ENCODE results near the gene ATP10D. TPM values are rescaled to one million over a fixed set of nuclear protein-coding genes. Genes with fewer than 3 reads are reported as not detected.
"Not testable (repeated sequence)": the region's sequence is repeated elsewhere in the genome, so short reads cannot be mapped to it uniquely, and the experiment has no call there.

Gene ATP10D
- total RNA-seq, 2 experiments from 2014 or later: 2.5 to 2.8 TPM

- no peaks in the 10 kb centered on the region for H3K9me3 Mint-ChIP-seq (ENCODE audit: low read depth)
- ChIA-PET POLR2A (no interaction called here), CTCF (interaction anchor here (1.0 kb wide), 1 partner anchor 61 kb away, joined by 5 read pairs; no protein-coding TSS in a partner anchor)
- intact Hi-C loops (cut with DNase I, micrococcal nuclease): no loop called here
- H3K36me3 Mint-ChIP-seq (ENCODE audit: low read depth): peaks cover 5% of the 10 kb centered on the region
- no peaks in the 10 kb centered on the region for H3K27me3 Mint-ChIP-seq
- ATAC-seq (no peak), DNase-seq (no peak)
- no peak overlapping the region for H3K4me3 Mint-ChIP-seq
- H3K27ac Mint-ChIP-seq: no peak overlapping the region
- H3K4me1 Mint-ChIP-seq: peaks cover 22% of the 10 kb centered on the region
Measured at GRCh38 chr4:47536966-47537365, 51.9 kb downstream of the ATP10D start.

GRCh38 chr4:47538111-47538824 lies 53.2 kb downstream of the ATP10D start:
- Mint-ChIP-seq H3K4me3 (no peak overlapping the region), H3K4me1 (peaks cover 10% of the 10 kb centered on the region), H3K27ac (no peak overlapping the region), H3K36me3 (ENCODE audit: low read depth) (peaks cover 5% of the 10 kb centered on the region), H3K27me3 (no peaks in the 10 kb centered on the region), H3K9me3 (ENCODE audit: low read depth) (no peaks in the 10 kb centered on the region)
- ATAC-seq (no peak), DNase-seq (no peak)
- ChIA-PET POLR2A (no interaction called here), CTCF (interaction anchor here (1.0 kb wide), 1 partner anchor 62 kb away, joined by 5 read pairs; no protein-coding TSS in a partner anchor)
- intact Hi-C loops (cut with DNase I, micrococcal nuclease): no loop called here

DNA sequence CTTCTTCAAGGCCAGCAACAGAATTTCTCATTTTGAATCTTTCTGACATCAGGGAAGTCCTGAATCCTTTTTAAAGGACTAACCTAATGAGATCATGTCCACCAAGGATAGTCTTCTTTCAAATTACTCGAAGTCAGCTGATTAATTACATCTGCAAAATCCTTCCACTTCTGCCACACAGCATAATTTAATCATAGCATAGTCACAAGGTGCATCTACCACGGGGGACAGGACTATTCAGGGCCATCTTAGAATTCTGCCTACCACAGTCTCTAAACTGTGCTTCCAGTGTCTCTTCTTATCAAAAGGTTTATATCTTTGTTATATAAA lies 53.7 kb downstream of the ATP10D start:
- DNase-seq (no peak), ATAC-seq (no peak)
- no peaks in the 10 kb centered on the region for H3K9me3 Mint-ChIP-seq (ENCODE audit: low read depth)
- CTCF ChIA-PET: no interaction called here
- no peak overlapping the region for H3K27ac Mint-ChIP-seq
- H3K36me3 Mint-ChIP-seq (ENCODE audit: low read depth): peaks cover 5% of the 10 kb centered on the region
- H3K4me3 Mint-ChIP-seq: no peak overlapping the region
- POLR2A ChIA-PET: no interaction called here
- H3K4me1 Mint-ChIP-seq: peaks cover 7% of the 10 kb centered on the region
- no peaks in the 10 kb centered on the region for H3K27me3 Mint-ChIP-seq
- intact Hi-C loops (cut with DNase I, micrococcal nuclease): no loop called here

DNA sequence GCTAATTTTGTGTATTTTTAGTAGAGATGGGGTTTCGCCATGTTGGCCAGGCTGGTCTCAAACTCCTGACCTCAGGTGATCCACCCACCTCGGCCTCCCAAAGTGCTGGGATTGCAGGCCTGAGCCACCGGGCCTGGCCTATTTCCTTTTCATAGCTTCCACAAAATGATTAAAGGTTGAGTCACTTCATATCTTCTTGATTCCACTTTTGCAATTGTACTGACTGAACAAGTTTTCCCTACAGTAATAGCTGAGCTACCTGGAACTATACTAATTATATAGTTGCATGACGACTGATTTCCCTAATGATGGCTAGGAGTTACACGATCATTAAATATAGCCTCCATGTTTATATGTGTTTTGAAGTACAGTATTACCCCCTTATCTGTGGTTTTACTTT lies 57.6 kb downstream of the ATP10D start:
- intact Hi-C loops (cut with DNase I, micrococcal nuclease): loop anchor here in 1 of 2 experiments (5.0 kb wide), 1 partner anchor 1350 kb away; no protein-coding TSS in a partner anchor
- not testable (repeated sequence) for H3K4me3 Mint-ChIP-seq; DNase-seq; H3K9me3 Mint-ChIP-seq (ENCODE audit: low read depth); H3K27ac Mint-ChIP-seq; ATAC-seq; H3K4me1 Mint-ChIP-seq; H3K27me3 Mint-ChIP-seq; H3K36me3 Mint-ChIP-seq (ENCODE audit: low read depth)
- ChIA-PET CTCF (interaction anchor here (0.5 to 0.6 kb wide), 2 partner anchors 178 to 699 kb away, joined by 3 read pairs; no protein-coding TSS in a partner anchor), POLR2A (interaction anchor here (0.7 kb wide), 1 partner anchor 26 kb away, joined by 3 read pairs; no protein-coding TSS in a partner anchor)

GRCh38 chr4:47543331-47543730 lies 58.3 kb downstream of the ATP10D start:
- Mint-ChIP-seq H3K27me3 (no peaks in the 10 kb centered on the region), H3K9me3 (ENCODE audit: low read depth) (no peaks in the 10 kb centered on the region), H3K4me1 (no peaks in the 10 kb centered on the region), H3K27ac (no peak overlapping the region), H3K36me3 (ENCODE audit: low read depth) (peaks cover 4% of the 10 kb centered on the region), H3K4me3 (no peak overlapping the region)
- ChIA-PET POLR2A (interaction anchor here (0.7 kb wide), 1 partner anchor 26 kb away, joined by 3 read pairs; no protein-coding TSS in a partner anchor), CTCF (no interaction called here)
- intact Hi-C loops (cut with DNase I, micrococcal nuclease): loop anchor here in 1 of 2 experiments (5.0 kb wide), 1 partner anchor 1349 kb away; no protein-coding TSS in a partner anchor
- no peak for DNase-seq
- no peak for ATAC-seq

DNA sequence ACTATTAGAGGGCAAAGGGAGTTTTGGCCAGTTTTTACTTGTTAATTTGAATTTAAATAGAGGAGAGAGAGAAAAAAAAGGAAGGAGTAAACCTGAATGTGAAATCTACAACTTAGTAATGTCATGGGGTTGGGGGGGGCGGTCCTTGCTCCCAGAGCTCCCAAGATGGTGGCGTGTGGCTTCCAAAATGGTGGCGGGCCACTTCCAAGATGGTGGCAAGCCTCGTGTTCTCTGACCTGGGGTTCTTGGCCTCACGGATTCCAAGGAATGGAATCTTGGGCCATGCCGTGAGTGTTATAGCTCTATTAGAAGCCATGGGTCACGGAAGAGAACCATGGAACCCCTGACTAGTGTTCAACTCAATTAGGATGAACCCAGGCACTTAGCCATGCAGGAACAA lies 65.3 kb downstream of the ATP10D start:
- H3K27me3 Mint-ChIP-seq; H3K4me3 Mint-ChIP-seq; DNase-seq; CTCF ChIA-PET; H3K4me1 Mint-ChIP-seq; intact Hi-C loops (cut with DNase I, micrococcal nuclease); H3K36me3 Mint-ChIP-seq (ENCODE audit: low read depth); POLR2A ChIA-PET; H3K9me3 Mint-ChIP-seq (ENCODE audit: low read depth); H3K27ac Mint-ChIP-seq; ATAC-seq: not testable (repeated sequence)

DNA sequence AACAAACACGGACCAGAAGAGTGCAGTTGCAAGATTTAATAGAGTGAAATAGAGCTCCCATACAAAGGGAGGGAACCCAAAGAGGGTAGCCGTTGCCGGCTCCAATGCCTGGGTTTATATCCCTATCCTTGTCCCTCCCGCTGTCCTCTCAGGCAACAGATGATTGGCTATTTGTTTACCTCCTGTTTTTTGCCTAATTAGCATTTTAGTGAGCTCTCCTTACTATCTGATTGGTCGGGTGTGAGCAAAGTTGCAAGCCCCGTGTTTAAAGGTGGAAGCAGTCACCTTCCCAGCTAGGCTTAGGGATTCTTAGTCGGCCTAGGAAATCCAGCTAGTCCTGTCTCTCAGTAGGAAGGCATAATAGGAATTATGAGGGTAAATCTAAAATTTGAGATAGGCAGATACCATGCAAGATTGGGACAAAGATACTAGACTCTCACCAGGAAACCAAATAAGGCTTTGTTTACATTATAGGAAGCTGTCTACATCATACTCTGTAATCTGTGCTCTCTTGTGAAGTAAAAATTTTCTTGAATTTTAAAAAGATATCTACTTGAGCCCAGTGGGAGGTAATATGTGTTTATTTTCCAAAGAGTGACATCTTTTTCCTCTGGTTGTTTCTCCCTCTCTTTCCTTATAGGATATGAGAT lies 65.9 kb downstream of the ATP10D start:
- H3K27me3 Mint-ChIP-seq: no peaks in the 10 kb centered on the region
- ChIA-PET POLR2A (no interaction called here), CTCF (interaction anchor here (0.6 kb wide), 1 partner anchor 13 kb away, joined by 3 read pairs; no protein-coding TSS in a partner anchor)
- ATAC-seq: no peak
- peaks cover 2% of the 10 kb centered on the region for H3K9me3 Mint-ChIP-seq (ENCODE audit: low read depth)
- no peaks in the 10 kb centered on the region for H3K4me1 Mint-ChIP-seq
- no peak overlapping the region for H3K4me3 Mint-ChIP-seq
- DNase-seq: no peak
- H3K36me3 Mint-ChIP-seq (ENCODE audit: low read depth): peaks cover 4% of the 10 kb centered on the region
- no peak overlapping the region for H3K27ac Mint-ChIP-seq
- intact Hi-C loops (cut with DNase I, micrococcal nuclease): no loop called here

GRCh38 chr4:47551682-47552081 lies 66.6 kb downstream of the ATP10D start:
- no peak overlapping the region for H3K27ac Mint-ChIP-seq
- ChIA-PET CTCF (interaction anchor here (0.6 to 0.7 kb wide), 2 partner anchors 12 to 123 kb away, joined by 3 to 4 read pairs; no protein-coding TSS in a partner anchor), POLR2A (interaction anchor here (0.8 kb wide), 1 partner anchor 109 kb away, joined by 3 read pairs; no protein-coding TSS in a partner anchor)
- H3K4me3 Mint-ChIP-seq: no peak overlapping the region
- H3K36me3 Mint-ChIP-seq (ENCODE audit: low read depth): no peaks in the 10 kb centered on the region
- H3K4me1 Mint-ChIP-seq: no peaks in the 10 kb centered on the region
- ATAC-seq (no peak), DNase-seq (no peak)
- H3K27me3 Mint-ChIP-seq: no peaks in the 10 kb centered on the region
- intact Hi-C loops (cut with DNase I, micrococcal nuclease): no loop called here
- H3K9me3 Mint-ChIP-seq (ENCODE audit: low read depth): peaks cover 2% of the 10 kb centered on the region

GRCh38 chr4:47553329-47554125 lies 68.5 kb downstream of the ATP10D start:
- Mint-ChIP-seq H3K36me3 (ENCODE audit: low read depth) (no peaks in the 10 kb centered on the region), H3K27me3 (no peaks in the 10 kb centered on the region), H3K4me1 (no peaks in the 10 kb centered on the region), H3K9me3 (ENCODE audit: low read depth) (peaks cover 2% of the 10 kb centered on the region), H3K27ac (no peak overlapping the region), H3K4me3 (no peak overlapping the region)
- intact Hi-C loops (cut with DNase I, micrococcal nuclease): no loop called here
- CTCF ChIA-PET: no interaction called here
- POLR2A ChIA-PET: no interaction called here
- ATAC-seq (no peak), DNase-seq (no peak)

DNA sequence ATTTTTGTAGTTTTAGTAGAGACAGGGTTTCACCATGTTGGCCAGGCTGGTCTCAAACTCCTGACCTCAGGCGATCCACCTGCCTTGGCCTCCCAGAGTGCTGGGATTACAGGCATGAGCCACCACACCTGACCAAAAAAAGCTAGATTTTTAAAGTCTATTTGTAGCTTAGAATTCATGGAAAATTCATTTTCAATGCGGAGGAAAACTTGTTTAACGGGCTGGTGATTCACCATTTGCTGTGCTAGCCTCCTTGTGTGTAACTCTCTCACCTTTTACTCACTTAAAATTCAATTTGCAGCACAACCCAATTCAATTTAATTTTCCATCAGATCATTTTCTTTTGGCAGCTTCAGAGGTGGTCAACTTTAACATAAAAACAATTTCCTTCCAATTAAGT lies 70.8 kb downstream of the ATP10D start:
- H3K4me1 Mint-ChIP-seq; H3K27me3 Mint-ChIP-seq; POLR2A ChIA-PET; H3K4me3 Mint-ChIP-seq; intact Hi-C loops (cut with DNase I, micrococcal nuclease); DNase-seq; H3K9me3 Mint-ChIP-seq (ENCODE audit: low read depth); ATAC-seq; H3K27ac Mint-ChIP-seq; H3K36me3 Mint-ChIP-seq (ENCODE audit: low read depth): not testable (repeated sequence)
- CTCF ChIA-PET: interaction anchor here (1.5 kb wide), 1 partner anchor 11 kb away, joined by 4 read pairs; no protein-coding TSS in a partner anchor

DNA sequence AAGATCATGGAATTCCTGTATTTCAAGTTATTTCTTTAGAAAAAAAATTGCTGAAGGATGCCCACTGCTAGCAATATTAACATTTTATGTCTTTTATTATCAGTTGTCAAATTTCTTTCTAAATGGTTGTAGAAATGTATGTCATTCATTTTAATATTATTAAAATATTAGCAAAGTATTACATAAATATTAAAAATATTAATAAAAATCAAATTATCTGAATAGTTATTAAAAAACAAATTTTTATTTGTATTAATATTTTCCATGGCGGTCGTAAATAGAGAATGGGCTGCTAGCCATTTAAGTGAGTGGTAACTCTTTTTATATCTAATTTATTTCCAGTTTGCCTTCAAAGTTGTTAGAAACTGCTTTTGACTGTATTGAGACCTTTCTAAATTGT lies 72.2 kb downstream of the ATP10D start:
- ATAC-seq (no peak), DNase-seq (no peak)
- POLR2A ChIA-PET: no interaction called here
- H3K27ac Mint-ChIP-seq: no peak overlapping the region
- CTCF ChIA-PET: no interaction called here
- no peak overlapping the region for H3K4me3 Mint-ChIP-seq
- H3K9me3 Mint-ChIP-seq (ENCODE audit: low read depth): no peaks in the 10 kb centered on the region
- H3K27me3 Mint-ChIP-seq: no peaks in the 10 kb centered on the region
- intact Hi-C loops (cut with DNase I, micrococcal nuclease): no loop called here
- H3K4me1 Mint-ChIP-seq: peaks cover 1% of the 10 kb centered on the region
- no peaks in the 10 kb centered on the region for H3K36me3 Mint-ChIP-seq (ENCODE audit: low read depth)

All from activated CD4-positive, alpha-beta T cell treated with anti-CD3 and anti-CD28 coated beads for 36 hours (primary cell).